Uterus (tissue), 4 donors: ENCODE measurements around the gene BAD. TPM values are rescaled to one million over a fixed set of nuclear protein-coding genes. Genes with fewer than 3 reads are reported as not detected.

Experiments used
- DNase-seq, 2 donors: peaks; one replicate each; pipeline ENCODE4 v3.0.0-alpha.2; 2019 to 2020
- H3K27ac ChIP-seq, 2 donors: fragments of 200-600 bp; sonication (generic); 1 replicate in 1 of 2; 2 replicates in 1 of 2; pipeline ENCODE4 v1.5.1; 2016 to 2018
- H3K27me3 ChIP-seq, 2 donors: fragments of 200-600 bp; sonication (generic); one replicate each; pipeline ENCODE4 v1.5.1; 2018 to 2019; ENCODE audit warnings: control low read depth in 1 of 2
- H3K36me3 ChIP-seq, 2 donors: fragments of 200-600 bp; sonication (generic); one replicate each; pipeline ENCODE4 v1.5.1; 2019; ENCODE audit warnings: control low read depth in 1 of 2
- H3K4me1 ChIP-seq, 2 donors: fragments of 200-600 bp; sonication (generic); one replicate each; pipeline ENCODE4 v1.5.1; 2018 to 2019; ENCODE audit warnings: control low read depth in 1 of 2
- H3K4me3 ChIP-seq, 2 donors: fragments of 200-600 bp; sonication (generic); 1 replicate in 1 of 2; 2 replicates in 1 of 2; pipeline ENCODE4 v1.5.1; 2018 to 2019; ENCODE audit warnings: mild to moderate bottlenecking in 1 of 2
- H3K9me3 ChIP-seq, 2 donors: fragments of 200-600 bp; sonication (generic); one replicate each; pipeline ENCODE4 v1.5.1; 2019; ENCODE audit warnings: control low read depth in 1 of 2
- CTCF ChIP-seq, 4 experiments: fragments of 200-600 bp in 2 of 4; fragments of 450-650 bp in 2 of 4; sonication (generic) in 2 of 4; IDR thresholded peaks; one replicate each; pipeline ENCODE4 v1.5.1; 2016 to 2019; ENCODE audit warnings: antibody characterized with exemption in 4 of 4, mild to moderate bottlenecking in 2 of 4, moderate library complexity in 1 of 4
- POLR2A ChIP-seq, 2 donors: fragments of 450-650 bp; IDR thresholded peaks; one replicate each; pipeline ENCODE4 v1.6.1; 2016; ENCODE audit warnings: antibody characterized with exemption in 2 of 2, mild to moderate bottlenecking in 1 of 2, moderate library complexity in 1 of 2
- intact Hi-C: fragments of 100-400 bp; cut with DNase I; formaldehyde crosslinking; loops from one replicate; pipeline ENCODE4 v1.15.1; 2023; ENCODE audit warnings: low total_unique reads
- total RNA-seq, 4 donors: library from RNA; depleted of rRNA in 3 of 4; stranded (reverse); fragments of >200 nt in 3 of 4; gene quantifications; one replicate each; pipeline versions ENCODE4 v1.1.0 to v1.2.4, GENCODE V29; 2014 to 2023
- donor health status: DM: yes; HTN: yes; CAD: no.

BAD gene
- total RNA-seq, 4 donors from 2014 or later, result 54.8 to 72.9 (median 62.0) TPM

GRCh38 chr11:64275031-64275800 lies 9.2 kb downstream of the BAD start:
- H3K9me3 ChIP-seq, result no peaks in the 10 kb centered on the region
- intact Hi-C loops, result no loop called here
- no peaks in the 10 kb centered on the region for H3K4me1 ChIP-seq
- H3K4me3 ChIP-seq, result no peak overlapping the region
- no peaks in the 10 kb centered on the region for H3K36me3 ChIP-seq
- H3K27ac ChIP-seq, result no peak overlapping the region
- no peaks in the 10 kb centered on the region for H3K27me3 ChIP-seq
- DNase-seq, result no peak
- no peak for TF ChIP-seq CTCF (IDR thresholded peaks at IDR 0.05)
- no peak for TF ChIP-seq POLR2A (IDR thresholded peaks at IDR 0.05)

GRCh38 chr11:64269540-64270220 lies 14.8 kb downstream of the BAD start:
- intact Hi-C loops, result no loop called here
- Histone ChIP-seq H3K4me1 (peaks cover 0 to 11% of the 10 kb centered on the region in 2 donors), H3K27ac (peak overlapping the region; percentile 91 to 97), H3K36me3 (no peaks in the 10 kb centered on the region), H3K4me3 (peak overlapping the region; percentile 71 to 75), H3K27me3 (no peaks in the 10 kb centered on the region), H3K9me3 (no peaks in the 10 kb centered on the region)
- peak; percentile 98 to 99 for DNase-seq
- peak; percentile 9 to 58 for TF ChIP-seq POLR2A (IDR thresholded peaks at IDR 0.05)
- TF ChIP-seq CTCF (IDR thresholded peaks at IDR 0.05), result peak in 2 of 4 experiments; percentile 29 to 38

GRCh38 chr11:64268893-64269539 lies 15.4 kb downstream of the BAD start:
- Histone ChIP-seq H3K4me3 (peak overlapping the region; percentile 63 to 75), H3K36me3 (no peaks in the 10 kb centered on the region), H3K27ac (peak overlapping the region; percentile 91 to 97), H3K9me3 (no peaks in the 10 kb centered on the region), H3K4me1 (peaks cover 0 to 11% of the 10 kb centered on the region in 2 donors), H3K27me3 (no peaks in the 10 kb centered on the region)
- intact Hi-C loops, result no loop called here
- peak in 1 of 2 donors; percentile 28 for TF ChIP-seq POLR2A (IDR thresholded peaks at IDR 0.05)
- TF ChIP-seq CTCF (IDR thresholded peaks at IDR 0.05), result no peak
- DNase-seq, result peak; percentile 71 to 77

- H3K4me1 ChIP-seq, result peaks cover 0 to 11% of the 10 kb centered on the region in 2 donors
- H3K9me3 ChIP-seq, result no peaks in the 10 kb centered on the region
- no peaks in the 10 kb centered on the region for H3K36me3 ChIP-seq
- peak overlapping the region; percentile 91 to 97 for H3K27ac ChIP-seq
- intact Hi-C loops, result no loop called here
- DNase-seq, result peak; percentile 75 to 79
- TF ChIP-seq POLR2A (IDR thresholded peaks at IDR 0.05) (no peak), CTCF (IDR thresholded peaks at IDR 0.05) (peak in 1 of 4 experiments; percentile 32)
- H3K27me3 ChIP-seq, result no peaks in the 10 kb centered on the region
- peak overlapping the region; percentile 63 to 75 for H3K4me3 ChIP-seq
Measured at GRCh38 chr11:64268025-64268892, 16.2 kb downstream of the BAD start.
